Ramos (cell line): ENCODE results near the gene TLDC2.
"Not testable (repeated sequence)": the region's sequence is repeated elsewhere in the genome, so short reads cannot be mapped to it uniquely, and the experiment has no call there.

Experiments used
- in situ Hi-C: fragments of 300-500 bp; cut with MboI; formaldehyde crosslinking; loops from one replicate; pipeline ENCODE4 v1.14.3; 2022; ENCODE audit warnings: low sequenced_read_pairs; ENCODE audit not compliant: unreplicated experiment

TLDC2 gene

GRCh38 chr20:36895036-36895435, 19.1 kb downstream of the TLDC2 start:
- in situ Hi-C loops = no loop called here

GRCh38 chr20:36904690-36905089, 28.8 kb downstream of the TLDC2 start:
- in situ Hi-C loops = no loop called here

GRCh38 chr20:36905566-36905965, 29.6 kb downstream of the TLDC2 start:
- in situ Hi-C loops = not testable (repeated sequence)

GRCh38 chr20:36906086-36906485, 30.1 kb downstream of the TLDC2 start:
- in situ Hi-C loops = not testable (repeated sequence)

- in situ Hi-C loops = no loop called here
These were observed 32.7 kb downstream of the TLDC2 start for GRCh38 chr20:36908603-36909002.

- in situ Hi-C loops = no loop called here
These were observed 40.3 kb downstream of the TLDC2 start for GRCh38 chr20:36916199-36916598.

- in situ Hi-C loops = no loop called here
These were observed 41.3 kb downstream of the TLDC2 start for GRCh38 chr20:36917240-36917639.

- in situ Hi-C loops = no loop called here
These were observed 42.0 kb downstream of the TLDC2 start for GRCh38 chr20:36917943-36918342.

GRCh38 chr20:36919715-36920333, 43.9 kb downstream of the TLDC2 start:
- in situ Hi-C loops = no loop called here

- in situ Hi-C loops = no loop called here
These were observed 44.4 kb downstream of the TLDC2 start for GRCh38 chr20:36920334-36920730.

GRCh38 chr20:36924167-36925045, 48.5 kb downstream of the TLDC2 start:
- in situ Hi-C loops = no loop called here

GRCh38 chr20:36925234-36925633, 49.3 kb downstream of the TLDC2 start:
- in situ Hi-C loops = no loop called here

GRCh38 chr20:36926653-36927200, 50.8 kb downstream of the TLDC2 start:
- in situ Hi-C loops = no loop called here

- in situ Hi-C loops = no loop called here
These were observed 51.8 kb downstream of the TLDC2 start for GRCh38 chr20:36927704-36928103.

- in situ Hi-C loops = no loop called here
These were observed 53.4 kb downstream of the TLDC2 start for GRCh38 chr20:36929290-36929689.

GRCh38 chr20:36929691-36930090, 53.8 kb downstream of the TLDC2 start:
- in situ Hi-C loops = no loop called here

- in situ Hi-C loops = not testable (repeated sequence)
These were observed 56.1 kb downstream of the TLDC2 start for GRCh38 chr20:36932067-36932466.

- in situ Hi-C loops = no loop called here
These were observed 56.8 kb downstream of the TLDC2 start for GRCh38 chr20:36932476-36933426.

GRCh38 chr20:36933571-36933970, 57.6 kb downstream of the TLDC2 start:
- in situ Hi-C loops = not testable (repeated sequence)

- in situ Hi-C loops = no loop called here
These were observed 60.4 kb downstream of the TLDC2 start for GRCh38 chr20:36936341-36936740.
